KMS-11 (cell line): ENCODE results near the gene ITSN1.

Source experiments
- H2AFZ ChIP-seq: fragments of 200-600 bp; sonication (generic); 2 replicates; pipeline ENCODE4 v1.6.1; 2016; ENCODE audit warnings: antibody characterized with exemption, mixed run types, low read depth
- H3K27ac ChIP-seq: fragments of 200-600 bp; sonication (generic); 2 replicates; pipeline ENCODE4 v1.6.1; 2016; ENCODE audit warnings: mild to moderate bottlenecking, mixed run types
- H3K27me3 ChIP-seq: fragments of 200-600 bp; sonication (generic); 2 replicates; pipeline ENCODE4 v1.6.1; 2017; ENCODE audit warnings: mild to moderate bottlenecking, low read depth, mixed run types, moderate library complexity; ENCODE audit not compliant: insufficient read depth
- H3K36me3 ChIP-seq: fragments of 200-600 bp; sonication (generic); 2 replicates; pipeline ENCODE4 v1.6.1; 2017; ENCODE audit warnings: mild to moderate bottlenecking, mixed run types; ENCODE audit not compliant: insufficient read depth
- H3K4me1 ChIP-seq: fragments of 200-600 bp; sonication (generic); 2 replicates; pipeline ENCODE4 v1.6.1; 2016; ENCODE audit warnings: mild to moderate bottlenecking, low read depth, mixed run types; ENCODE audit not compliant: poor library complexity, severe bottlenecking
- H3K4me2 ChIP-seq: fragments of 200-600 bp; sonication (generic); 2 replicates; pipeline ENCODE4 v1.7.0; 2016; ENCODE audit warnings: mild to moderate bottlenecking, mixed run types
- H3K4me3 ChIP-seq: fragments of 200-600 bp; sonication (generic); IDR thresholded peaks from 2 replicates; pipeline ENCODE4 v1.6.1; 2017; ENCODE audit warnings: low read depth, low read length, mixed read lengths; ENCODE audit not compliant: insufficient read depth
- H3K79me2 ChIP-seq: fragments of 200-600 bp; sonication (generic); 2 replicates; pipeline ENCODE4 v1.6.1; 2016; ENCODE audit warnings: low read depth, mixed run types; ENCODE audit not compliant: insufficient read depth
- H3K9ac ChIP-seq: fragments of 200-600 bp; sonication (generic); 2 replicates; pipeline ENCODE4 v1.6.1; 2016; ENCODE audit warnings: mild to moderate bottlenecking, mixed run types
- H4K20me1 ChIP-seq: fragments of 200-600 bp; sonication (generic); 2 replicates; pipeline ENCODE4 v1.6.1; 2016; ENCODE audit warnings: mild to moderate bottlenecking, mixed run types; ENCODE audit not compliant: insufficient read depth
- CTCF ChIP-seq: fragments of 200-600 bp; sonication (generic); conservative IDR thresholded peaks from 2 replicates; pipeline ENCODE4 v1.6.1; 2017; ENCODE audit warnings: low read depth, mild to moderate bottlenecking, antibody characterized with exemption, low read length, moderate library complexity, mixed read lengths

ITSN1 gene

GRCh38 chr21:33688353-33688752, 46.1 kb downstream of the ITSN1 start:
- TF ChIP-seq CTCF: no peak
- Histone ChIP-seq H3K4me2 (no peak overlapping the region), H4K20me1 (no peaks in the 10 kb centered on the region), H3K36me3 (no peaks in the 10 kb centered on the region), H3K27ac (no peak overlapping the region), H3K79me2 (no peaks in the 10 kb centered on the region), H3K4me3 (no peak overlapping the region), H3K9ac (no peak overlapping the region), H3K4me1 (no peaks in the 10 kb centered on the region), H2AFZ (no peak overlapping the region), H3K27me3 (no peaks in the 10 kb centered on the region)

GRCh38 chr21:33690874-33691273, 48.6 kb downstream of the ITSN1 start:
- no peak overlapping the region for H3K27ac ChIP-seq
- no peak overlapping the region for H3K4me3 ChIP-seq
- H4K20me1 ChIP-seq: no peaks in the 10 kb centered on the region
- no peaks in the 10 kb centered on the region for H3K4me1 ChIP-seq
- H3K36me3 ChIP-seq: no peaks in the 10 kb centered on the region
- no peak overlapping the region for H3K9ac ChIP-seq
- H3K27me3 ChIP-seq: no peaks in the 10 kb centered on the region
- H2AFZ ChIP-seq: no peak overlapping the region
- H3K4me2 ChIP-seq: no peak overlapping the region
- no peak for TF ChIP-seq CTCF
- H3K79me2 ChIP-seq: no peaks in the 10 kb centered on the region

- no peaks in the 10 kb centered on the region for H3K79me2 ChIP-seq
- H3K4me1 ChIP-seq: no peaks in the 10 kb centered on the region
- no peak overlapping the region for H3K4me3 ChIP-seq
- H4K20me1 ChIP-seq: no peaks in the 10 kb centered on the region
- no peaks in the 10 kb centered on the region for H3K36me3 ChIP-seq
- H3K27ac ChIP-seq: no peak overlapping the region
- H2AFZ ChIP-seq: no peak overlapping the region
- no peak overlapping the region for H3K4me2 ChIP-seq
- no peak for TF ChIP-seq CTCF
- H3K27me3 ChIP-seq: no peaks in the 10 kb centered on the region
- H3K9ac ChIP-seq: no peak overlapping the region
Observed at GRCh38 chr21:33691945-33692603, 49.8 kb downstream of the ITSN1 start.

- TF ChIP-seq CTCF: no peak
- Histone ChIP-seq H3K4me1 (no peaks in the 10 kb centered on the region), H2AFZ (no peak overlapping the region), H3K4me3 (no peak overlapping the region), H4K20me1 (no peaks in the 10 kb centered on the region), H3K27ac (no peak overlapping the region), H3K9ac (no peak overlapping the region), H3K36me3 (no peaks in the 10 kb centered on the region), H3K4me2 (no peak overlapping the region), H3K79me2 (no peaks in the 10 kb centered on the region), H3K27me3 (no peaks in the 10 kb centered on the region)
Observed at GRCh38 chr21:33695813-33696212, 53.5 kb downstream of the ITSN1 start.
